A549 (cell line): ENCODE measurements around the gene ANKRD18B.

Experiments
- CEBPB ChIP-seq, 2 experiments: fragments of >200 bp in 1 of 2; sonication (Bioruptor Twin) in 1 of 2; formaldehyde crosslinking in 1 of 2; IDR thresholded peaks; 2 replicates each; pipeline ENCODE4 v1.6.1; 2012 to 2016
- CTCF ChIP-seq: fragments of >200 bp; sonication (Bioruptor Twin); formaldehyde crosslinking; IDR thresholded peaks from 3 replicates; pipeline ENCODE4 v1.5.1; 2016
- ELK1 ChIP-seq: fragments of 150-350 bp; IDR thresholded peaks from 2 replicates; pipeline ENCODE4 v1.6.1; 2014; ENCODE audit warnings: low read depth, mild to moderate bottlenecking, low read length
- EP300 ChIP-seq, 2 experiments: fragments of >200 bp; sonication (Bioruptor Twin); formaldehyde crosslinking; IDR thresholded peaks; 2 replicates in 1 of 2; 3 replicates in 1 of 2; pipeline ENCODE4 v1.6.1; 2016 to 2017
- KDM1A ChIP-seq: fragments of 200-600 bp; sonication (generic); IDR thresholded peaks from 2 replicates; pipeline ENCODE4 v1.6.1; 2016; ENCODE audit warnings: low read depth, mild to moderate bottlenecking
- KDM5A ChIP-seq: fragments of 200-600 bp; sonication (generic); IDR thresholded peaks from 2 replicates; pipeline ENCODE4 v1.6.1; 2016; ENCODE audit warnings: antibody characterized with exemption, mild to moderate bottlenecking
- MYC ChIP-seq: IDR thresholded peaks from 2 replicates; pipeline ENCODE4 v1.6.1; 2012; ENCODE audit warnings: mild to moderate bottlenecking, inconsistent platforms, low read length, improper control_type of control experiment, borderline replicate concordance
- PBX3 ChIP-seq: IDR thresholded peaks from 2 replicates; pipeline ENCODE4 v1.6.1; 2012
- POLR2A ChIP-seq: IDR thresholded peaks from 2 replicates; pipeline ENCODE4 v1.6.1; 2012; ENCODE audit warnings: mild to moderate bottlenecking, low read length
- USF2 ChIP-seq: fragments of 450-650 bp; IDR thresholded peaks from 2 replicates; pipeline ENCODE4 v1.6.1; 2014; ENCODE audit warnings: antibody characterized with exemption
- TF ChIP-seq, protein P1 (sequence below): fragments of 250-450 bp; sonication (Bioruptor Pico); IDR thresholded peaks from 2 replicates; pipeline ENCODE4 v1.5.0; 2020; ENCODE audit warnings: low read depth, mild to moderate bottlenecking, moderate library complexity
- TF ChIP-seq, protein P2 (sequence below): IDR thresholded peaks from 2 replicates; pipeline ENCODE4 v1.6.1; 2012
- TF ChIP-seq, protein P3 (sequence below): fragments of 250-450 bp; sonication (Bioruptor Pico); IDR thresholded peaks from 2 replicates; pipeline ENCODE4 v1.5.0; 2021; ENCODE audit warnings: mild to moderate bottlenecking, moderate library complexity, borderline replicate concordance

DNA sequence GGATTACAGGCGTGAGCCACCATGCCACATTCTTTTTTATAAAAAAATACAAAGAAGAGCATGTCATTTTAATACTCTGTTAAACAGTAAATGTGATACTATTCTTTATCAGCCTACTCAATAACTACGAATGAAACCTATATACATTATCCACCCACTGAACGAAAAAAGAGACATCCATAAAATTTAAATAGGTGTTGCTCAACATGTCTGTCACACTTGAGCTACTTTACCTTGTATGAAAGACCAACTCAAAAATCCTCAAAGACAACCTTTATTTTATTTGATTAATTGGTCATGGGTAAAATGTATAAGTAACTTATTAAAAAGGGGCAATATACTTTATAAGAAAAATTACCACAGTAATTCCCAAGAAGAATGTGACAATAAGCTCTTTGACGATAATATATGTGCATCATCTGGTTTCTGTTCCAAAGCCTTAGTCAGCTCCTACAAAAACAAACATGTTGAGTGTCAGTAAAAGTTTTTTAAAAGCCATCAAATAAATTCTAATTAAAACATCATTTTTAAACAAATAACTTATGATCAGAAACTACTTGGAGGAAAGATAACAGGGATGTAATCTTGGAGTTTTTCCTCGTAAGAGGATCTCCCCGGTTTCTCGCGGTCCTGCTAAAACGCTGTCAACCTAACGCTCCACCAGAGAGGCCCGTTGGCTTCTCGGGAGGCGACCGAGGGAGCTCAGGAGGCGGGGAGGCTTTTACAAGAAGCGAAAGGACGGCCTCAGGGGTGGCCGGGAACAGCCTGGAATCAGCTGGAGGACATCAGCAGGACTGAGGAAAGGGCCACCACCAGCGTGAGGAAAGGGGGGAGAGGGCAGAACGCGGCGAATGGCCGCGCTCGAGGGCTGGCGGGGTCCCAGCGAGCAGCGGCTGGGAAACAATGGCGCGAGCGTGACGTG lies 13.5 kb upstream of the ANKRD18B start:
- no peak for TF ChIP-seq USF2
- TF ChIP-seq CTCF: no peak
- peak; percentile 82 for TF ChIP-seq POLR2A
- TF ChIP-seq, protein P1, sequence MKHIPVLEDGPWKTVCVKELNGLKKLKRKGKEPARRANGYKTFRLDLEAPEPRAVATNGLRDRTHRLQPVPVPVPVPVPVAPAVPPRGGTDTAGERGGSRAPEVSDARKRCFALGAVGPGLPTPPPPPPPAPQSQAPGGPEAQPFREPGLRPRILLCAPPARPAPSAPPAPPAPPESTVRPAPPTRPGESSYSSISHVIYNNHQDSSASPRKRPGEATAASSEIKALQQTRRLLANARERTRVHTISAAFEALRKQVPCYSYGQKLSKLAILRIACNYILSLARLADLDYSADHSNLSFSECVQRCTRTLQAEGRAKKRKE (CRISPR knock-in tag): peak; percentile 50; the same call in 1 of the 2 replicates
- TF ChIP-seq KDM5A: no peak
- TF ChIP-seq CEBPB (IDR thresholded peaks at IDR 0.05): peak in 1 of 2 experiments; percentile 62; a peak in 2 of 4 replicates
- no peak for TF ChIP-seq ELK1
- TF ChIP-seq KDM1A: no peak
- TF ChIP-seq PBX3: no peak; the same call in 1 of the 2 replicates
- no peak for TF ChIP-seq MYC
- TF ChIP-seq, protein P2, sequence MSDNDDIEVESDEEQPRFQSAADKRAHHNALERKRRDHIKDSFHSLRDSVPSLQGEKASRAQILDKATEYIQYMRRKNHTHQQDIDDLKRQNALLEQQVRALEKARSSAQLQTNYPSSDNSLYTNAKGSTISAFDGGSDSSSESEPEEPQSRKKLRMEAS: peak; percentile 67
- TF ChIP-seq, protein P3, sequence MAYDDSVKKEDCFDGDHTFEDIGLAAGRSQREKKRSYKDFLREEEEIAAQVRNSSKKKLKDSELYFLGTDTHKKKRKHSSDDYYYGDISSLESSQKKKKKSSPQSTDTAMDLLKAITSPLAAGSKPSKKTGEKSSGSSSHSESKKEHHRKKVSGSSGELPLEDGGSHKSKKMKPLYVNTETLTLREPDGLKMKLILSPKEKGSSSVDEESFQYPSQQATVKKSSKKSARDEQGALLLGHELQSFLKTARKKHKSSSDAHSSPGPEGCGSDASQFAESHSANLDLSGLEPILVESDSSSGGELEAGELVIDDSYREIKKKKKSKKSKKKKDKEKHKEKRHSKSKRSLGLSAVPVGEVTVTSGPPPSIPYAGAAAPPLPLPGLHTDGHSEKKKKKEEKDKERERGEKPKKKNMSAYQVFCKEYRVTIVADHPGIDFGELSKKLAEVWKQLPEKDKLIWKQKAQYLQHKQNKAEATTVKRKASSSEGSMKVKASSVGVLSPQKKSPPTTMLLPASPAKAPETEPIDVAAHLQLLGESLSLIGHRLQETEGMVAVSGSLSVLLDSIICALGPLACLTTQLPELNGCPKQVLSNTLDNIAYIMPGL: no peak
- no peak for TF ChIP-seq EP300 (IDR thresholded peaks at IDR 0.05)
